Measurements from ENCODE around the gene VPS13A. TPM values are rescaled to one million over a fixed set of nuclear protein-coding genes. Genes with fewer than 3 reads are reported as not detected.

Gene VPS13A
- total and polyA plus RNA-seq, 9 of the 15 experiments (the other 6 are each of a cell fraction or from before 2014, with no cell fraction given) = 5.6 to 29.9 (median 14.7) TPM

GRCh38 chr9:77429928-77430327, 252.6 kb downstream of the VPS13A start:
- 0% methylated on average over 2 of the region's 2 CpGs for WGBS (ENCODE audit: insufficient coverage, low coverage, missing lambda C conversion rate)
- FAIRE-seq = no peak
- ChIA-PET POLR2A (no interaction called here), CTCF (ENCODE audit: low intra/inter-chr PET ratio) (no interaction called here)
- no peaks in the 10 kb centered on the region for H3K79me2 ChIP-seq (ENCODE audit: control insufficient read depth, insufficient read depth, low read length)
- no peak for ATAC-seq
- BruUV-seq (replicated peaks) = no TSS peak
- no peaks in the 10 kb centered on the region for H3K9me3 ChIP-seq (replicated peaks; ENCODE audit: control insufficient read depth, insufficient read depth, low read depth, low read length)
- intact Hi-C loops (cut with micrococcal nuclease) (loop anchor here (5.0 kb wide), 2 partner anchors 322 to 692 kb away; no protein-coding TSS in a partner anchor), in situ Hi-C loops (cut with MboI) (loop anchor here (10.0 to 25.0 kb wide), 2 partner anchors 695 to 932 kb away; no protein-coding TSS in a partner anchor)
- no peak overlapping the region for H3K9ac ChIP-seq (ENCODE audit: insufficient read depth in 1 of 2, low read depth in 2 of 2, low read length in 2 of 2)
- peaks cover 5 to 28% of the 10 kb centered on the region in 2 experiments; a peak in 4 of 5 replicates for H3K27me3 ChIP-seq (ENCODE audit: control insufficient read depth in 2 of 2, insufficient read depth in 2 of 2, low read length in 2 of 2)
- no peaks in the 10 kb centered on the region for H3K36me3 ChIP-seq (ENCODE audit: control insufficient read depth, insufficient read depth, low read length)
- no peak for DNase-seq (ENCODE audit: extremely low read depth in 1 of 4, low spot score in 3 of 4)
- H4K20me1 ChIP-seq (replicated peaks; ENCODE audit: control insufficient read depth, insufficient read depth, low read length) = no peaks in the 10 kb centered on the region
- H2AFZ ChIP-seq (ENCODE audit: low read depth, low read length) = no peak overlapping the region
- TF ChIP-seq RBM14 (IDR thresholded peaks at IDR 0.05; ENCODE audit: borderline replicate concordance, insufficient read depth, low read depth, low read length) (no peak), SMAD2 (IDR thresholded peaks at IDR 0.05; ENCODE audit: low read depth, low read length) (no peak), HDAC1 (IDR thresholded peaks at IDR 0.05) (no peak), DNMT1 (IDR thresholded peaks at IDR 0.05) (no peak), HMBOX1 (IDR thresholded peaks at IDR 0.05) (no peak), ZBTB9 (CRISPR knock-in tag; IDR thresholded peaks at IDR 0.05) (no peak)
- H3K9me1 ChIP-seq (ENCODE audit: control insufficient read depth, insufficient read depth, low read length) = no peaks in the 10 kb centered on the region
- no peak overlapping the region for H3K4me2 ChIP-seq (ENCODE audit: insufficient read depth, low read length)
- no peaks in the 10 kb centered on the region; a peak in 1 of 5 replicates for H3K4me1 ChIP-seq (replicated peaks in 1 of 2; ENCODE audit: control insufficient read depth in 2 of 2, insufficient read depth in 2 of 2, low read length in 2 of 2)
- no peak overlapping the region for H3K27ac ChIP-seq (ENCODE audit: extremely low read depth, low read depth, low read length)
- no peak overlapping the region for H3K4me3 ChIP-seq

All from K562 (cell line).